Heart left ventricle (tissue), 16 donors: ENCODE measurements around the gene GDNF. TPM values are rescaled to one million over a fixed set of nuclear protein-coding genes. Genes with fewer than 3 reads are reported as not detected.

ENCODE experiments used
- ATAC-seq, 4 donors: fragments of 200-7000 bp; cut with Tn5 transposase; one replicate each; pipeline ENCODE4 v1.9.1; 2020 to 2022; ENCODE audit warnings: moderate library complexity in 4 of 4, mild to moderate bottlenecking in 3 of 4, moderate number of reproducible peaks in 1 of 4
- DNase-seq, 5 donors: peaks; one replicate each; pipeline ENCODE4 v3.0.0-alpha.2; 2020
- H3K27ac ChIP-seq, 12 donors: fragments of 200-600 bp; sonication (generic) in 4 of 12; one replicate each; pipeline versions ENCODE4 v1.5.0 to v1.8.0; 2016 to 2022; ENCODE audit warnings: mild to moderate bottlenecking in 2 of 12
- H3K27me3 ChIP-seq, 9 donors: fragments of 200-600 bp; sonication (generic) in 2 of 9; one replicate each; pipeline versions ENCODE4 v1.5.1 to v1.8.0; 2016 to 2022; ENCODE audit warnings: mild to moderate bottlenecking in 3 of 9
- H3K36me3 ChIP-seq, 9 donors: fragments of 200-600 bp; sonication (generic) in 2 of 9; one replicate each; pipeline versions ENCODE4 v1.5.0 to v1.8.0; 2018 to 2022; ENCODE audit warnings: mild to moderate bottlenecking in 2 of 9
- H3K4me1 ChIP-seq, 12 donors: fragments of 200-600 bp; sonication (generic) in 4 of 12; one replicate each; pipeline versions ENCODE4 v1.5.0 to v1.8.0; 2016 to 2022; ENCODE audit warnings: mild to moderate bottlenecking in 3 of 12
- H3K4me3 ChIP-seq, 12 donors: fragments of 200-600 bp; sonication (generic) in 4 of 12; one replicate each; pipeline versions ENCODE4 v1.5.0 to v1.8.0; 2017 to 2022; ENCODE audit warnings: mild to moderate bottlenecking in 9 of 12, moderate library complexity in 4 of 12
- H3K9me3 ChIP-seq, 12 donors: fragments of 200-600 bp; sonication (generic) in 4 of 12; one replicate each; pipeline versions ENCODE4 v1.5.0 to v1.8.0; 2016 to 2022; ENCODE audit warnings: mild to moderate bottlenecking in 1 of 12
- POLR2A ChIP-seq, 2 donors: fragments of 450-650 bp; IDR thresholded peaks; one replicate each; pipeline ENCODE4 v1.6.1; 2017; ENCODE audit warnings: antibody characterized with exemption in 2 of 2, mild to moderate bottlenecking in 2 of 2, moderate library complexity in 2 of 2
- WGBS, 4 donors: extraction: QIAGEN DNeasy Blood & Tissue Kit in 2 of 4; methylation state at CpG; one replicate each; pipeline versions ENCODE4 v1.1.5 to v1.1.7; 2013 to 2018; 5-methylcytosine and 5-hydroxymethylcytosine counted together
- intact Hi-C, 10 donors: fragments of 100-400 bp; cut with DNase I; formaldehyde crosslinking; loops; one replicate each; pipeline versions ENCODE4 v1.11.1 to v1.14.2; 2022
- polyA plus RNA-seq, 2 donors: library from polyadenylated mRNA; stranded (reverse); fragments of 200-250 nt; gene quantifications; one replicate each; pipeline ENCODE4 v1.2.3, GENCODE V29; 2013
- total RNA-seq, 9 donors: library from RNA; depleted of rRNA in 2 of 9; stranded (reverse); fragments of >200 nt in 2 of 9; fragmentation: NEBNext Ultra II Directional in 3 of 9; extraction: Animal tissue kit (Norgen Biotek cat#: 25700) in 3 of 9; gene quantifications; one replicate each; pipeline versions ENCODE4 v1.1.0 to v1.2.4, GENCODE V29; 2016 to 2023
- TF ChIP-seq, protein P1 (sequence below), 12 donors: fragments of 200-600 bp; sonication (generic) in 4 of 12; IDR thresholded peaks; one replicate each; pipeline versions ENCODE4 v1.5.0 to v1.8.0; 2018 to 2022; ENCODE audit warnings: antibody characterized with exemption in 12 of 12, mild to moderate bottlenecking in 5 of 12
- donor health status: ischemic (EF 13 %, LVEDD 7.1; RV severe dilation, severe dysfunction).
- donor health status: healthy with polysubstance abuse.
- donor health status: DM: no; HTN: yes; CAD: no.
- donor health status: DM: no; HTN: no; CAD: no.
- donor health status: ischemic (EF 25% LVEDD 6.9; RV normal size, moderate dysfunction).
- donor health status: ischemic (EF 25% LVEDD 5.7; RV mildly dilated, moderate dysfunction).
- donor health status: healthy.
- donor health status: DM: yes; HTN: yes; CAD: no.
- donor health status: ischemic (EF 35%, LVEDD 5.7; RV mildly dilated, moderate dysfunction).
- donor health status: nonischemic (EF 11% LVEDD 7.7; RV severe dilation, severe dysfunction).
- donor health status: DM: yes; HTN: yes; CAD: no.
- donor health status: PGD.
- donor health status: ischemic (EF 29% LVEDD 5.4; RV normal size, mild dysfunction).
- donor health status: nonischemic (EF 23%, LVEDD 6.1; RV moderate dilation, normal function).

Gene GDNF
- total and polyA plus RNA-seq, 11 donors, result 0.03 to 0.36 (median 0.09) TPM; not detected in 4

DNA sequence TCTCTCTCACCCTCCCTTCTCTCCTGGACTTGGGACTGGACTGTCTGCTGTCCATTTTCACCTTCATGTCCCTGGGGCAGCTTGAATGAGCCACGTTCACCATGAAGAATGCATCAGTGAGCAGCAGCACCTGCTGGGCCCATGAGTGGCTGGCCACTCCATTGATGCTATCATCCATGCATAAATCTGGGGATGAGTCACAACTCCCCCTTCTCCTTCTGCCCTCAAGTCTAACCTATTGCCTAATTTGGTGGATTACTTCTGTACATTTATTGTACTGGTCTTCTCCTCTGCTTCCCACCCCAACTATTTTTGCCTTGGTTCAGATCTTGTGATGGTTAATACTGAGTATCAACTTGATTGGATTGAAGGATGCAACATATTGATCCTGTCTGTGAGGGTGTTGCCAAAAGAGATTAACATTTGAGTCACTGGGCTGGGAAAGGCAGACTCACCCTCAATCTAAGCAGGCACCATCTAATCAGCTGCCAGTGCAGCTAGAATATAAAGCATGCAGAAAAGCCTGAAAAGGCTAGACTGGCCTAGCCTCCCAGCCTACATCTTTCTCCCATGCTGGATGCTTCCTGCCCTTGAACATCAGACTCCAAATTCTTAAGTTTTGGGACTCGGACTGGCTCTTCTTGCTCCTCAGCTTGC is 46.7 kb downstream of the GDNF start:
- WGBS, 4 donors, result 58 to 72% (median 65%) methylated on average over 2 of the region's 2 CpGs

DNA sequence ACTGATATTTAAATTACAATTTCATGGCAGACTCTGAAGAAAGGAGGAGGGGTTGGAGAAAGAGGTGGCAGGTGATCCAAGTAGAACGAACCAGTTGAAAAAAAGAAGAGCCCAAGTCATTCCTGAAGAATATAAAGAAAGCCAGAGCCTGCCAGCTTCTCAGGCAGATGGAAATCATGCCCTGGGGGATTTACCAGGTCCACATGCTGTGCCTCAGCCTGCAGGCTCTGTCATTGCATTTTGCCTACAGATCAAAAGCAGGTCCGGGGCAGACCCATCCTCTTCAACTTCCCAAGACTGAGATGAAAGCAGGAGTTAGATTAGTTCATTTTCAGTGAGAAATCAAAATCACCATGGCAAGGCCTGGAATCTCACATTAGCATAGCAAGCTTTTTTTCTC is 48.5 kb downstream of the GDNF start:
- H3K4me1 ChIP-seq, result no peaks in the 10 kb centered on the region
- no peaks in the 10 kb centered on the region for H3K36me3 ChIP-seq
- WGBS, 4 donors, result 72 to 82% (median 74%) methylated on average over 2 of the region's 2 CpGs
- TF ChIP-seq, protein P1, sequence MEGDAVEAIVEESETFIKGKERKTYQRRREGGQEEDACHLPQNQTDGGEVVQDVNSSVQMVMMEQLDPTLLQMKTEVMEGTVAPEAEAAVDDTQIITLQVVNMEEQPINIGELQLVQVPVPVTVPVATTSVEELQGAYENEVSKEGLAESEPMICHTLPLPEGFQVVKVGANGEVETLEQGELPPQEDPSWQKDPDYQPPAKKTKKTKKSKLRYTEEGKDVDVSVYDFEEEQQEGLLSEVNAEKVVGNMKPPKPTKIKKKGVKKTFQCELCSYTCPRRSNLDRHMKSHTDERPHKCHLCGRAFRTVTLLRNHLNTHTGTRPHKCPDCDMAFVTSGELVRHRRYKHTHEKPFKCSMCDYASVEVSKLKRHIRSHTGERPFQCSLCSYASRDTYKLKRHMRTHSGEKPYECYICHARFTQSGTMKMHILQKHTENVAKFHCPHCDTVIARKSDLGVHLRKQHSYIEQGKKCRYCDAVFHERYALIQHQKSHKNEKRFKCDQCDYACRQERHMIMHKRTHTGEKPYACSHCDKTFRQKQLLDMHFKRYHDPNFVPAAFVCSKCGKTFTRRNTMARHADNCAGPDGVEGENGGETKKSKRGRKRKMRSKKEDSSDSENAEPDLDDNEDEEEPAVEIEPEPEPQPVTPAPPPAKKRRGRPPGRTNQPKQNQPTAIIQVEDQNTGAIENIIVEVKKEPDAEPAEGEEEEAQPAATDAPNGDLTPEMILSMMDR (IDR thresholded peaks at IDR 0.05), result no peak
- no peak for TF ChIP-seq POLR2A (IDR thresholded peaks at IDR 0.05)
- no peak overlapping the region for H3K4me3 ChIP-seq
- intact Hi-C loops, result no loop called here
- peaks cover 0 to 24% (median 3%) of the 10 kb centered on the region in 12 donors for H3K9me3 ChIP-seq
- H3K27ac ChIP-seq, result no peak overlapping the region
- no peak for ATAC-seq
- no peak for DNase-seq
- H3K27me3 ChIP-seq, result no peaks in the 10 kb centered on the region

More for the DNA sequence above, 46.7 kb downstream of the GDNF start:
- TF ChIP-seq, protein P1 (IDR thresholded peaks at IDR 0.05), result no peak
- no peak for TF ChIP-seq POLR2A (IDR thresholded peaks at IDR 0.05)
- H3K27me3 ChIP-seq, result no peaks in the 10 kb centered on the region
- H3K27ac ChIP-seq, result no peak overlapping the region
- ATAC-seq (no peak), DNase-seq (no peak)
- H3K9me3 ChIP-seq, result peaks cover 0 to 26% (median 3%) of the 10 kb centered on the region in 12 donors
- no peaks in the 10 kb centered on the region for H3K4me1 ChIP-seq
- H3K36me3 ChIP-seq, result no peaks in the 10 kb centered on the region
- intact Hi-C loops, result no loop called here
- H3K4me3 ChIP-seq, result no peak overlapping the region

DNA sequence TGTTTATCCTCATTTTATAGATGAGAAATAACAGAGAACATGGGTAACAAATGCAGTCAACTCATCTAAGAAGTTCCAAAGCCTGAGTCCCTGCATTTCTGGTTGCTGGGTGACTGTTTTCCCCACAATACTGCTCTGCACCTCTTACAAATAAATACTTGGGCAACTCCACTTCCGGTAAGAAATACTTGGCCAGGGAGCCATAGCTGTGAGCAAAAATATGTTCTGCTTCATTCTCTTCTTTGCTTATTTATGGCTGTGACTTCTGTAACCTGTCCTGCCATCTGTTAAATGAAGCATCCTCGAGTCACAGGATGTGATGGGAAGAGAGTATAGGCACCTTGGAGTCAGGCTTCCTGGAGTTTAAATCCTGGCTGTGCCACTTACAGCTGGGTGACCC is 49.9 kb downstream of the GDNF start:
- DNase-seq (no peak), ATAC-seq (no peak)
- Histone ChIP-seq H3K36me3 (no peaks in the 10 kb centered on the region), H3K9me3 (peaks cover 0 to 11% (median 0%) of the 10 kb centered on the region in 12 donors), H3K4me1 (no peaks in the 10 kb centered on the region), H3K4me3 (no peak overlapping the region), H3K27me3 (no peaks in the 10 kb centered on the region), H3K27ac (no peak overlapping the region)
- intact Hi-C loops, result no loop called here
- TF ChIP-seq, protein P1 (IDR thresholded peaks at IDR 0.05), result no peak
- no peak for TF ChIP-seq POLR2A (IDR thresholded peaks at IDR 0.05)
- WGBS, 4 donors, result 57 to 69% (median 63%) methylated on average over 2 of the region's 2 CpGs

DNA sequence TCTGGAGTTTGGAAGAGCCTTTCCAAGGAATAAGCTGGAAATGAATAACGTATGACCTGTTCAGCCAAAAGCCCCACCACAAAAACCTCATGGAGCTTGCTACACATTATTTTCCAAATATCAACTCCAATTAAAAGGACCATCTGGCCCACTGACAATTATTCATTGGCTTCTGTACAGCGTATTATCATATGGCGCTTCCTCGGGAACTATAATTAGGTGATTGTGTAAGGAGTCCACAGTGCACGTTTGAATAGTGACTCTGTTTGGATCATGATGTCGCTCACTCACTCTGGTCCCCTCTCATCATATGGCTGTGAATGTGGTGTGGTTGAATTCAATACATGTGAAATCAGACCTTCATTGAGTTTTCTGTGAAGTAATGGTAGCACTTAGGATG is 52.1 kb downstream of the GDNF start:
- WGBS, 4 donors, result 39 to 62% (median 57%) methylated on average over 6 of the region's 6 CpGs
- Histone ChIP-seq H3K27ac (no peak overlapping the region), H3K4me1 (no peaks in the 10 kb centered on the region), H3K36me3 (no peaks in the 10 kb centered on the region), H3K9me3 (no peaks in the 10 kb centered on the region), H3K4me3 (no peak overlapping the region), H3K27me3 (no peaks in the 10 kb centered on the region)
- DNase-seq (no peak), ATAC-seq (no peak)
- intact Hi-C loops, result no loop called here
- TF ChIP-seq POLR2A (IDR thresholded peaks at IDR 0.05), result no peak
- TF ChIP-seq, protein P1 (IDR thresholded peaks at IDR 0.05), result no peak
